ENCODE measurements around the gene BRF1. TPM values are rescaled to one million over a fixed set of nuclear protein-coding genes. Genes with fewer than 3 reads are reported as not detected.
A peak's percentile ranks its signal among the peaks of the same experiment; 100 is the strongest.

Gene BRF1
- total RNA-seq, 6 experiments from 2014 or later, result 13.1 to 17.8 (median 16.2) TPM

DNA sequence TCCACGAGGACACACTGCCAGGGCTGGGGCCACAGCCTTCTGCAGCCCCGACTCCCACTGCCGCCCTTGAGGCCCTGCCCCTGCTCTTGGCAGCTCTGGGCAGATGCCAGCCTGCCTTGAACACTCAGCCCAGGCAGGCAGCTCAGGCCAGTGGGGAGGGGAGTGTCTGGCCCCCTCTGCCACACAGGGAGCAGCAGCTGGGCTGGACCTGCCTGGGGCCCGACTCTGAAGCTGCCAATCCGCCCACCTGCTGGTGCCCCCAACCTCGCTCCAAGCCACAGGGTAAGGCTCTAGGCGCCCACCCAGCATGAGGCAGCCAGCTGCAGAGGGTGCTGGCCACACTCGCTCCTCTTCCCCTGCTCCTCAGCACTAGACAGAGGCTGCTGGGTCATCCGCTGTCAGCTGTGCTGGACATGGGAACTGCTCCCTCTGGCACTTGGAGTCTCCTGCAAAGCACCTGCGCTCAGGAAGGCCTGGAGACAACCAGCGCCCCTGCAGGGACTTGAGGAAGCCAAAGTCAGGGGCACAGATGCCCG is 95.1 kb downstream of the BRF1 start:
- no peaks in the 10 kb centered on the region for H3K27me3 ChIP-seq
- ATAC-seq, result peak in 1 of 4 donors; percentile 10
- no peak for TF ChIP-seq POLR2A (IDR thresholded peaks at IDR 0.05)
- TF ChIP-seq, protein P1, sequence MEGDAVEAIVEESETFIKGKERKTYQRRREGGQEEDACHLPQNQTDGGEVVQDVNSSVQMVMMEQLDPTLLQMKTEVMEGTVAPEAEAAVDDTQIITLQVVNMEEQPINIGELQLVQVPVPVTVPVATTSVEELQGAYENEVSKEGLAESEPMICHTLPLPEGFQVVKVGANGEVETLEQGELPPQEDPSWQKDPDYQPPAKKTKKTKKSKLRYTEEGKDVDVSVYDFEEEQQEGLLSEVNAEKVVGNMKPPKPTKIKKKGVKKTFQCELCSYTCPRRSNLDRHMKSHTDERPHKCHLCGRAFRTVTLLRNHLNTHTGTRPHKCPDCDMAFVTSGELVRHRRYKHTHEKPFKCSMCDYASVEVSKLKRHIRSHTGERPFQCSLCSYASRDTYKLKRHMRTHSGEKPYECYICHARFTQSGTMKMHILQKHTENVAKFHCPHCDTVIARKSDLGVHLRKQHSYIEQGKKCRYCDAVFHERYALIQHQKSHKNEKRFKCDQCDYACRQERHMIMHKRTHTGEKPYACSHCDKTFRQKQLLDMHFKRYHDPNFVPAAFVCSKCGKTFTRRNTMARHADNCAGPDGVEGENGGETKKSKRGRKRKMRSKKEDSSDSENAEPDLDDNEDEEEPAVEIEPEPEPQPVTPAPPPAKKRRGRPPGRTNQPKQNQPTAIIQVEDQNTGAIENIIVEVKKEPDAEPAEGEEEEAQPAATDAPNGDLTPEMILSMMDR (IDR thresholded peaks at IDR 0.05), result no peak
- no peak overlapping the region for H3K4me3 ChIP-seq
- WGBS (ENCODE audit: insufficient coverage, low coverage, low lambda C conversion rate, missing lambda C conversion rate), result 58% methylated on average over 4 of the region's 12 CpGs
- intact Hi-C loops (cut with DNase I), result loop anchor here in 1 of 2 donors (10.0 kb wide), 1 partner anchor 79 kb away; no protein-coding TSS in a partner anchor
- no peaks in the 10 kb centered on the region for H3K9me3 ChIP-seq
- H3K27ac ChIP-seq, result peak overlapping the region in 1 of 3 donors; percentile 6
- DNase-seq, result no peak
- peaks cover 0 to 8% (median 0%) of the 10 kb centered on the region in 4 donors for H3K36me3 ChIP-seq
- peaks cover 0 to 22% (median 8%) of the 10 kb centered on the region in 4 donors for H3K4me1 ChIP-seq

DNA sequence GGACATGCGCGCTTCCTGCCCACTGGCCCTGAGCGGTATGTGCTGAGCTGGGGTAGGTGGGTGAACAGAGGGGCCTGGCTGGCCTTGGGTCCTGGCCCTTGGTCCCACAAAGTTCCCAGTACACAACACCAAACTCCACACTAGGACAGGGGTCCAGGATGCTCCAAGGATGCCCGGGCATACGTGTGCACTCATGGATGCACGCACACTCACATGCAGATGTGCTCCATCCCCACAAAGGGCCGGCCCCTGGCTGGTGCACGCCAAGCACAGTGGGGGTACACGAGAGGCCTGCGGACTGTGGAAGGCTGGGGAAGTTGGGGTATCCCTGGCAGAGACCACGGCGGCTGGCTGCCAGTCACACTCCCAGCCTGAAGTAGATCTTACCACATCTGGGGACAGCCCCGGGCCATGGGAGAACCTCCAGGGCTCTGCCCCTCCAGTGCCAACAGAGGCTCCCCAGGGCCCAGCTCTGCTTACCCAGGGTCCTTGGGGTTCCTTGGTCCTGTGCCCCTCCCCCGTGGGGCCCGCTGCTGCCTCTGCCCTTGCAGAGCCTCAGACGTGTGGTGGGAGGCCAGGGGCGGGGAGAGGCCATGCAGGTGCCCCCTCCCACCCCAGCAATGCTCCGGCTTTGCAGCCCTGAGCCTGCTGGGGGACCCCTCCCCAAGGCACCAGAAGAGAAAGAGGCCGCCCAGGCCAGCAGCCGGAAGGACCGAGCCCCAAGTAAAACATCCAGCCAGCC is 95.7 kb downstream of the BRF1 start:
- peak in 1 of 3 donors; percentile 36 for DNase-seq
- peak in 2 of 4 donors; percentile 0 to 4 for ATAC-seq
- Histone ChIP-seq H3K36me3 (peaks cover 0 to 8% (median 0%) of the 10 kb centered on the region in 4 donors), H3K27ac (peak overlapping the region in 2 of 3 donors; percentile 6 to 24), H3K9me3 (no peaks in the 10 kb centered on the region), H3K4me1 (peaks cover 0 to 22% (median 8%) of the 10 kb centered on the region in 4 donors), H3K27me3 (no peaks in the 10 kb centered on the region), H3K4me3 (no peak overlapping the region)
- intact Hi-C loops (cut with DNase I), result loop anchor here (5.0 to 10.0 kb wide), 2 partner anchors 80 to 147 kb away; no protein-coding TSS in a partner anchor
- WGBS (ENCODE audit: insufficient coverage, low coverage, low lambda C conversion rate, missing lambda C conversion rate), result 53% methylated on average over 3 of the region's 21 CpGs
- TF ChIP-seq POLR2A (IDR thresholded peaks at IDR 0.05), result no peak
- TF ChIP-seq, protein P1 (IDR thresholded peaks at IDR 0.05), result no peak

DNA sequence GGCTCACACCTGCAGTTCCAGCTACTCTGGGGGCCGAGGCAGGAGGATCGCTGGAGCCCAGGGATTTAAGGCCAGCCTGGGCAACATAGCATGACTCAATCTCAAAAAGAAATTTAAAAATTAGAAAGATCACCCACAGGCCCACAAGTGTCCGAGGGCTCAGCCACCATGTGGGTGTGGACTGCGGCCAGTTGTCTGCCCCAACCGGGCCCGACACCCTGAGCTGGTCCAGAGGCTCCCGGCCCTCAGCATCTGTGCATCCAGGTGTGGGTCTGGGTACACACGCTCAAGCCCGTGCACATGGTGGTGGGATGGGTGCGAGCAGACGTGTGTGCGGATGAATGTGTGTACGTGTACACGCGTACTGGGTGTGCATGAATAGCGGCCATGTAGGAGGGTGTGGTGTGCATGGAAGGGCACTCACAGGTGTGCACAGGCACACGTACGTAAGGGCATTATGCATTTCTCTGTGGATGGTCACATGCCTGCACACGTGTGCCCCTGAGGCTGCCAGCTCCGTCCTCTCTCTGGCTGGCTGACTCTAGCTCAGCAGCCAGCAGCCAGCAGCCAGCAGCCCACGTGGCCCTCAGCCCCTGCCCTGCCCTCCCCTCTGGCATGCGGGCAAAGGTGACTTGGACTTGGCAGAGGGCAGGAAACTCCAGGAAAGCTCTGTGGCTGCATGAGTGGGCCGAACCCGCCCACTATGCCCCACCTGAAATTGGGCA is 96.4 kb downstream of the BRF1 start:
- H3K36me3 ChIP-seq, result peaks cover 0 to 1% (median 0%) of the 10 kb centered on the region in 4 donors
- intact Hi-C loops (cut with DNase I), result loop anchor here (5.0 to 10.0 kb wide), 2 partner anchors 80 to 148 kb away; no protein-coding TSS in a partner anchor
- no peaks in the 10 kb centered on the region for H3K9me3 ChIP-seq
- WGBS (ENCODE audit: insufficient coverage, low coverage, low lambda C conversion rate, missing lambda C conversion rate), result 0% methylated on average over 1 of the region's 24 CpGs
- H3K27me3 ChIP-seq, result no peaks in the 10 kb centered on the region
- DNase-seq (peak; percentile 93 to 96 (median 96)), ATAC-seq (peak; percentile 80 to 90 (median 86))
- H3K4me1 ChIP-seq, result peaks cover 0 to 22% (median 8%) of the 10 kb centered on the region in 4 donors
- H3K27ac ChIP-seq, result peak overlapping the region in 2 of 3 donors; percentile 24 to 51
- H3K4me3 ChIP-seq, result no peak overlapping the region
- TF ChIP-seq POLR2A (IDR thresholded peaks at IDR 0.05), result no peak
- TF ChIP-seq, protein P1 (IDR thresholded peaks at IDR 0.05), result no peak

DNA sequence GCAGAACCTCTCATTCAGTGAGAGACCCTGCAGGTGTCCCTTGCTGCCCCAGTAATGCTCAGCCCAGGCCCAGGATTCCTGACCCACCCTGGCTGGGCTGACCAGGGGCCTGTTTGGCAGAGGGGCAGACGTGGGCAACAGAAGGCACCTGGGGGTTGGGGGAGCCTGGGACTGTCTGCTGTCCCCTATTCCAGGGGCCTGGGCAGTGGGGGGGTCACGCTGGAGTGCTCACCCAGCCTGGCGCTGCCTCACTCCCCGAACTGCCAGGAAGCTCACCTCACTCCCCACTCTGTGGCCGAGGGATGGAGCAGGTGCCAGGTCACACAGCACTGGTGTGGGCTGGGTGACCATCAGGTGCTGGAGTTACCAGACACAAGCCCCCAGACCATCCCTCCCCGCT is 97.1 kb downstream of the BRF1 start:
- ATAC-seq (no peak), DNase-seq (no peak)
- intact Hi-C loops (cut with DNase I), result loop anchor here (5.0 to 10.0 kb wide), 2 partner anchors 81 to 149 kb away; no protein-coding TSS in a partner anchor
- Histone ChIP-seq H3K4me1 (peaks cover 0 to 22% (median 8%) of the 10 kb centered on the region in 4 donors), H3K27me3 (no peaks in the 10 kb centered on the region), H3K4me3 (no peak overlapping the region), H3K27ac (no peak overlapping the region), H3K36me3 (no peaks in the 10 kb centered on the region), H3K9me3 (no peaks in the 10 kb centered on the region)
- no CpG with 5 or more reads among the region's 6 CpGs for WGBS (ENCODE audit: insufficient coverage, low coverage, low lambda C conversion rate, missing lambda C conversion rate)
- TF ChIP-seq POLR2A (IDR thresholded peaks at IDR 0.05), result no peak
- TF ChIP-seq, protein P1 (IDR thresholded peaks at IDR 0.05), result no peak

Data from right lobe of liver (tissue), 6 donors.